Activated CD4-positive, alpha-beta T cell treated with anti-CD3 and anti-CD28 coated beads, Interleukin-2, amount 50 U/mL, for 16 hours (primary cell): ENCODE measurements around the gene PAK4.

ENCODE experiments used
- DNase-seq: peaks from one replicate; pipeline ENCODE4 v3.0.0-alpha.2; 2020

PAK4 gene

GRCh38 chr19:39166571-39167391 lies 41.2 kb downstream of the PAK4 start:
- DNase-seq, result no peak

- DNase-seq, result no peak
Observed at GRCh38 chr19:39167461-39168257, 42.1 kb downstream of the PAK4 start.

- no peak for DNase-seq
Observed at GRCh38 chr19:39168258-39169142, 42.9 kb downstream of the PAK4 start.

GRCh38 chr19:39169143-39169810 lies 43.7 kb downstream of the PAK4 start:
- no peak for DNase-seq

GRCh38 chr19:39170386-39171231 lies 45.0 kb downstream of the PAK4 start:
- DNase-seq, result no peak

- DNase-seq, result no peak
Observed at GRCh38 chr19:39171479-39172465, 46.2 kb downstream of the PAK4 start.

- DNase-seq, result no peak
Observed at GRCh38 chr19:39172700-39173501, 47.3 kb downstream of the PAK4 start.

- no peak for DNase-seq
Observed at GRCh38 chr19:39173502-39173991, 48.0 kb downstream of the PAK4 start.

- DNase-seq, result no peak
Observed at GRCh38 chr19:39174142-39174541, 48.6 kb downstream of the PAK4 start.

GRCh38 chr19:39174558-39175544 lies 49.3 kb downstream of the PAK4 start:
- no peak for DNase-seq

- DNase-seq, result no peak
Observed at GRCh38 chr19:39175564-39175963, 50.0 kb downstream of the PAK4 start.

GRCh38 chr19:39177110-39177699 lies 51.6 kb downstream of the PAK4 start:
- DNase-seq, result no peak

- DNase-seq, result no peak
Observed at GRCh38 chr19:39177736-39178135, 52.1 kb downstream of the PAK4 start.

- DNase-seq, result no peak
Observed at GRCh38 chr19:39178296-39179006, 52.9 kb downstream of the PAK4 start.

- no peak for DNase-seq
Observed at GRCh38 chr19:39179754-39180153, 54.2 kb downstream of the PAK4 start.

GRCh38 chr19:39180749-39181148 lies 55.2 kb downstream of the PAK4 start:
- DNase-seq, result no peak
